ENCODE results near the gene NRXN2.

The NRXN2 gene

GRCh38 chr11:64762674-64763525 lies 39.9 kb upstream of the NRXN2 start (continued):
- TF ChIP-seq ZNF148 (tag by site-specific recombination; IDR thresholded peaks at IDR 0.05; ENCODE audit: borderline replicate concordance): no peak
- TF ChIP-seq, protein P1, sequence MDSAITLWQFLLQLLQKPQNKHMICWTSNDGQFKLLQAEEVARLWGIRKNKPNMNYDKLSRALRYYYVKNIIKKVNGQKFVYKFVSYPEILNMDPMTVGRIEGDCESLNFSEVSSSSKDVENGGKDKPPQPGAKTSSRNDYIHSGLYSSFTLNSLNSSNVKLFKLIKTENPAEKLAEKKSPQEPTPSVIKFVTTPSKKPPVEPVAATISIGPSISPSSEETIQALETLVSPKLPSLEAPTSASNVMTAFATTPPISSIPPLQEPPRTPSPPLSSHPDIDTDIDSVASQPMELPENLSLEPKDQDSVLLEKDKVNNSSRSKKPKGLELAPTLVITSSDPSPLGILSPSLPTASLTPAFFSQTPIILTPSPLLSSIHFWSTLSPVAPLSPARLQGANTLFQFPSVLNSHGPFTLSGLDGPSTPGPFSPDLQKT (IDR thresholded peaks at IDR 0.05; ENCODE audit: borderline replicate concordance, low read depth, low read length): no peak
- TF ChIP-seq ZBTB7A (tag by site-specific recombination; IDR thresholded peaks at IDR 0.05; ENCODE audit: low read depth): no peak
- no peak for TF ChIP-seq ZNF138 (tag by site-specific recombination; IDR thresholded peaks at IDR 0.05; ENCODE audit: borderline replicate concordance)
- no peak for TF ChIP-seq ZNF214 (tag by site-specific recombination; IDR thresholded peaks at IDR 0.05; ENCODE audit: borderline replicate concordance)
- TF ChIP-seq REST (tag by site-specific recombination; IDR thresholded peaks at IDR 0.05): no peak
- no peak for TF ChIP-seq ZNF155 (tag by site-specific recombination; IDR thresholded peaks at IDR 0.05)
- peak; percentile 80 for TF ChIP-seq SP7 (tag by site-specific recombination; IDR thresholded peaks at IDR 0.05)
- TF ChIP-seq ZNF292 (tag by site-specific recombination; IDR thresholded peaks at IDR 0.05; ENCODE audit: borderline replicate concordance, low read depth): no peak
- TF ChIP-seq, protein P2, sequence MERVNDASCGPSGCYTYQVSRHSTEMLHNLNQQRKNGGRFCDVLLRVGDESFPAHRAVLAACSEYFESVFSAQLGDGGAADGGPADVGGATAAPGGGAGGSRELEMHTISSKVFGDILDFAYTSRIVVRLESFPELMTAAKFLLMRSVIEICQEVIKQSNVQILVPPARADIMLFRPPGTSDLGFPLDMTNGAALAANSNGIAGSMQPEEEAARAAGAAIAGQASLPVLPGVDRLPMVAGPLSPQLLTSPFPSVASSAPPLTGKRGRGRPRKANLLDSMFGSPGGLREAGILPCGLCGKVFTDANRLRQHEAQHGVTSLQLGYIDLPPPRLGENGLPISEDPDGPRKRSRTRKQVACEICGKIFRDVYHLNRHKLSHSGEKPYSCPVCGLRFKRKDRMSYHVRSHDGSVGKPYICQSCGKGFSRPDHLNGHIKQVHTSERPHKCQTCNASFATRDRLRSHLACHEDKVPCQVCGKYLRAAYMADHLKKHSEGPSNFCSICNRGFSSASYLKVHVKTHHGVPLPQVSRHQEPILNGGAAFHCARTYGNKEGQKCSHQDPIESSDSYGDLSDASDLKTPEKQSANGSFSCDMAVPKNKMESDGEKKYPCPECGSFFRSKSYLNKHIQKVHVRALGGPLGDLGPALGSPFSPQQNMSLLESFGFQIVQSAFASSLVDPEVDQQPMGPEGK (tag by site-specific recombination; IDR thresholded peaks at IDR 0.05): peak; percentile 67
- TF ChIP-seq ZNF10 (tag by site-specific recombination; IDR thresholded peaks at IDR 0.05): no peak
- no peak for TF ChIP-seq ZNF266 (tag by site-specific recombination; IDR thresholded peaks at IDR 0.05; ENCODE audit: low read depth)
- TF ChIP-seq ZNF221 (tag by site-specific recombination; IDR thresholded peaks at IDR 0.05; ENCODE audit: borderline replicate concordance): no peak
- TF ChIP-seq ZBTB8A (tag by site-specific recombination; IDR thresholded peaks at IDR 0.05): no peak
- TF ChIP-seq SP2 (tag by site-specific recombination; IDR thresholded peaks at IDR 0.05): no peak
- no peak for TF ChIP-seq ZNF175 (tag by site-specific recombination; IDR thresholded peaks at IDR 0.05)
- 0 out of 2 replicates have a peak, but pooled peaks have one; percentile 23 for TF ChIP-seq ZFP69B (tag by site-specific recombination; IDR thresholded peaks at IDR 0.05)
- TF ChIP-seq OVOL3 (tag by site-specific recombination; IDR thresholded peaks at IDR 0.05): no peak
- TF ChIP-seq ZNF843 (tag by site-specific recombination; IDR thresholded peaks at IDR 0.05): no peak
- no peak for TF ChIP-seq ZBTB11 (tag by site-specific recombination; conservative IDR thresholded peaks at IDR 0.05; ENCODE audit: low read depth)
- no peak for TF ChIP-seq ZNF274 (IDR thresholded peaks at IDR 0.05; ENCODE audit: low read length)
- TF ChIP-seq ZNF274 (tag by site-specific recombination; IDR thresholded peaks at IDR 0.05; ENCODE audit: borderline replicate concordance): no peak
- 0 out of 2 replicates have a peak, but pooled peaks have one; percentile 27 for TF ChIP-seq ZNF561 (tag by site-specific recombination; IDR thresholded peaks at IDR 0.05; ENCODE audit: borderline replicate concordance)
- TF ChIP-seq ZNF248 (tag by site-specific recombination; IDR thresholded peaks at IDR 0.05): no peak
- peak; percentile 47; the same call in 1 of the 2 replicates for TF ChIP-seq KLF7 (tag by site-specific recombination; IDR thresholded peaks at IDR 0.05; ENCODE audit: borderline replicate concordance)
- no peak for TF ChIP-seq TRIM28 (IDR thresholded peaks at IDR 0.05; ENCODE audit: borderline replicate concordance, low read length)
- 0 out of 2 replicates have a peak, but pooled peaks have one; percentile 40 for TF ChIP-seq WT1 (tag by site-specific recombination; IDR thresholded peaks at IDR 0.05)
